HG02970 (cell line): ENCODE measurements around the gene COPA.
A peak's percentile ranks its signal among the peaks of the same experiment; 100 is the strongest.
"Not testable (repeated sequence)": the region's sequence is repeated elsewhere in the genome, so short reads cannot be mapped to it uniquely, and the experiment has no call there.

Experiments
- ATAC-seq: cut with Tn5 transposase; IDR thresholded peaks from one replicate; pipeline ENCODE4 v1.9.1; 2021; ENCODE audit warnings: mild to moderate bottlenecking, moderate library complexity, moderate number of reproducible peaks; ENCODE audit not compliant: unreplicated experiment, low FRiP score

Gene COPA

DNA sequence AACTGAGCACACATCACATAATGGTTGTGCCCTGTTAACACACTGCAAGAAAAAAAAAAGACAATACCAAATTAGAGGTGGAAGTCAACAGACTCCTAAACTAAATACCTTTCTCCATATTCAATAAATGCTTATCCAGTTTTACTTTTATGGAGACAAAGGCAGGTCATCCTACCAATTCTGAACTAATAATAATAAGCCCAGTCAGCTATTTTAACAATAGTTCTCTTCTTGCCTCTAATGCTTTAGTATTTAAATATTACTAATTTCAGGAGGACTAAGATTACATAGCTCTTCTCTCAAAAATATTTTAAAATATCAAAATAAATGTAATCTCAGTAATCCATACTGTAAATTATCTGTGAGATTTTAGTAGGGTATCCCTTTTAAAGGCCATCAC, 10.5 kb downstream of the COPA start:
- ATAC-seq = no peak

GRCh38 chr1:160330119-160330518, 12.9 kb downstream of the COPA start:
- no peak for ATAC-seq

GRCh38 chr1:160328184-160328583, 14.9 kb downstream of the COPA start:
- no peak for ATAC-seq

- no peak for ATAC-seq
Measured at GRCh38 chr1:160326418-160326817, 16.6 kb downstream of the COPA start.

GRCh38 chr1:160325252-160325651, 17.8 kb downstream of the COPA start:
- no peak for ATAC-seq

DNA sequence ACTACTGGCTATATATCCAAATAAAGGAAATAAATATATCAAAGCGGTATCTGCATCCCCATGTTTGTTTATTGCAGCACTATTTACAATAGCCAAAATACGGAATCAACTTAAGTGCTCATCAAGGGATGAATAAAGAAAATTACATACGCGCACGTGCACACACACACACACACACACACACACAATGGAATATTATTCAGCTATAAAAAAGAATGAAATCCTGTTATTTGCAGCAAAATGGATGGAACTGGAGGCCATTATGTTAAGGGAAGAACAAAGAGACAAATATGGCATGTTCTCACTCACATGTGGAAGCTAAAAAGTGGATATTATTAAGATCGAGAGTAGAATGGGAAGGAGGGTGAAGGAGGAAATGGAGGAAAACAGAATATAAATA, 20.2 kb downstream of the COPA start:
- ATAC-seq = no peak

GRCh38 chr1:160315359-160315758, 27.7 kb downstream of the COPA start:
- ATAC-seq = no peak

- no peak for ATAC-seq
Measured at GRCh38 chr1:160309571-160309970, 33.5 kb downstream of the COPA start.

DNA sequence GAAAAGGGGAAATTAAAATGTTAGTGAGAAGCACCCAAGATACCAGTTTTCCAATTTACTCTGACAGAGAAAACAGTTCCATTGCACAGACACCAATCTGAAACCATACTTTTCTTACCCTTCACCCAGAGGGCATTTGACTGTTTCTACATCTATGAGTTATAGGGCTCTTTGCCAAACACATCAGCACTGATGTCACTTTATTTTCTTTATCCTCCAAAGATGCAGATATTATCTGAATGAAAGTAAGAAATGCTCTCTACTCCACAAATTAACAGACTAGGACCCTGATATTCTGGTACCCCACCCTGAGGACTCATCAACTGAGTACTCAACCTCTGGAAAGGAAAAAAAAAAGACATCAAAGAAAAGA, 33.9 kb downstream of the COPA start:
- no peak for ATAC-seq

DNA sequence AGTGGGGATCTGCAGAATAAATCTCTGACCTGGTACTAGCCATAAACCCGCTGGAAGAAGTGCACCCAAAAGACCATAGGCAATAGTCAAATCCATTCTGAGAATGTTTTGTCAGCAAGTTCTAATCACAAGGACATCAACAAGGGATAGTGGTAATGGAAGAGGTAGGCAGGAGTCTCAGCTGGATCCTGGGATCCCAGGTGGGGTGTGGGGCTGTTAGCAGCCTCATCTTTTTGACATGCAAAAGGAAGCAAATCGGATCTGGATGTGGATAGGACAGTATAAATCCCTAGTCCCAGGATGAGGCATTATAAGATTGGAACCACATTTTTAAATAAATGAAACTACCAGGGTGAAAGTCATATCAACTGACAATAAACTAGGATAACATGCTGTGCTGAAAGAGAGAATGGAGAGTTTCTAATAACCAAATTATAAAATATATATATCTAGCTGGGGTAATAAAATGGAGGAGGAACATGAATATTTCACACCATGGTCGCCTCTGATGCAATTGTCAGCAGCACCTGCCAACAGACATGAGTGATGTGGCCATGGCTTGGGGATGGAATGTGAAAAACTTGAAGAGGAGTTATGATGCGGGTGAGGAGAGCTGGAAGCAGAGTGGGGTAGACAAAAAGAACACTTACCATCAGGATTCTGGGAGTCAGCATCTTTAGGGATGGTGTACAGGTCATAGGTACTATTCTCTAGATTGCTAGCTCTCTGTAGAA, 34.4 kb downstream of the COPA start:
- no peak for ATAC-seq

DNA sequence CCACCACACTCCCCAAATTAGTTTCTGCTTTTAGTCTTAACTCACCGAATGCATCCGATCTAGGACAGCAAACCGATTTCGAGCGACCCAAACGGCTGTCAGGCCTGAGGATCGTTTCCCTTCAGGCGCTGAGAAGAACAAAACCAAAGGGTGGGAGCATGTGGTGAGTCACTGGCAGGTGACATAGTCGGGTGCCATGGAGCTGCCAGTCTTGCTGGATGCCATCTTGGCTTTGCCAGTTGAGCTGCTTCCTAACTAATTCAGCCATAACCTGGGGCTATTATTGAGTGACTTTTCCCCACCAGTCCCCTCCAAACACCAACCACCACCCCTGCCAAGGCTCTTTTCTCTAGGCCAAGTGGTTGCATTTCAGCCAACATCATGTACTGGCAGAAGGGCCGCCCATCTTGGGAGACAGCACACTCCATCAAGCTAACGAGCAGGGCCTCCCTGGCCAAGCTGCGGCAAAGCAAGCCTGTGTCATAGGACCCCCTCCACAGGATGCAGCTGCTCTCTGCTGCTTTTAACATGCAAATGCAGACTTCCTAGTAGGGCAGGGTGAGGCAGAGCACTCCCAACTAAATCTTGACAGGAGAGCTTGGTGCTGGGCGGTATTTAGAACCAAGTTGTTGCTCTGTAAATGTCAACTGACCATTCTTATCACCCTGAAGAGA, 35.8 kb downstream of the COPA start:
- no peak for ATAC-seq

GRCh38 chr1:160300173-160300572, 42.9 kb downstream of the COPA start:
- no peak for ATAC-seq

DNA sequence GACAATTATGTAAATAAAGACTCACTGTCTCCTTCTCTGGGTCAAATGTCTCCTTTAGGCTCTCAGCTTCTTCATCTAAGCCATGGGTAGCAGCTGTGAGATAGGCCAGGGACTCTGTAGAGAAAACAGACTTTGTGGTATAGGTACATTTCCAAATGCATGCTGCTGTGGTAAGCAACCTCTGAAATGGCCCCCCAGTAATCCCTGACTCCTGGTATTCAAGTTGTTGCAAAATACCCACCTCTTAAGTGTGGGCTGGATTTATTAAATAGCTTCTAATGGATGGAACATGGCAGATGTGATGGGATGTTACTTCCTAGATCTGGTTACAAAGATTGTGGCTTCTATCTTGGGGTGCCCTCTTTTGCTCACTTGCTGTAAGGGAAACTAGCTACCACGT, 47.0 kb downstream of the COPA start:
- no peak for ATAC-seq

GRCh38 chr1:160293020-160293968, 49.8 kb downstream of the COPA start:
- ATAC-seq = no peak

DNA sequence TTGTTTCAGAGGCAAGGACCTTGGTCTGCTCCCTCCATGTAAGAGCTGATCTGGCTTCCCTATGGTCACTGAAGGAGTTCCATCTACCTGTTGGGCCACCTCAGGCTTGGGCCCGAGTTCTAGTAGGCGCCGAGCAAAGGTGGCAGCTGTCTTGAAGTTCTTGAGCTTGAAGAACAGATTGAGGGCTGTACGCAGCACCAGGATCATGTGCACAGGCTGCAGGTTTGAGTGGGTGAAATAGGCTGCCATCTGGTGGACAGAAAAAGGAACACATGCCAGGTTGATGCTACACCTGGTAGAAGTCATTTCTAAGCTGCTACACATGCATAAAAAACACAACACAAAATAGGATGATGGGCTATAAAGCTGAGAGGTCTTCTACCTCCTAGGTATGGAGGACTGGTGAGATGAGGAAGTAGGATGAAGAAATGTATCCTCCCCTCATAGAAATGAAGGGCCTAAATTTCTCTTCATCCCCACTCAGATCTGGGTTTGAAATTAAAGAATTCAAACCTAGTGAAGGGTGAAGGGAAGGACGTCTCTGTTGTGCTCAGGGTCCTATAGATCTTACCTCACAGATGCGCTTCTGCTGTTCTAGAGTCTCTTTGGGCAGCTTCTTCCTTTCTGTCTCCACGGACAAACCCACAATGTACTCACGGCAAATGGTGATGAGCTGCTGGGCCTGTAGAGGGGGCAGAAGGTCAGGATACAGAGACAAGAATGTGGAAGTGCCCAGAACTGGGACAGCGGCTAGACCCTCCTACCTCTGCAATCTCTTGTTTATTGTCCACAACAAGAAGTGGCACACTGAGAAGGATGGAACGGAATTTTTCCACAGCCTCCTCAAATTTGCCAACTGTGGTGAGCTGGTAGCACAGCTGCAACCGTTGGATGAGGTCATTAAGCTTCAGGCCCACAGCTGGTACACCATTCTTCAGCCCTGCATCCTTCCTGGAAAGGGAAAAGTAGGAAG, 51.5 kb downstream of the COPA start:
- no peak for ATAC-seq

DNA sequence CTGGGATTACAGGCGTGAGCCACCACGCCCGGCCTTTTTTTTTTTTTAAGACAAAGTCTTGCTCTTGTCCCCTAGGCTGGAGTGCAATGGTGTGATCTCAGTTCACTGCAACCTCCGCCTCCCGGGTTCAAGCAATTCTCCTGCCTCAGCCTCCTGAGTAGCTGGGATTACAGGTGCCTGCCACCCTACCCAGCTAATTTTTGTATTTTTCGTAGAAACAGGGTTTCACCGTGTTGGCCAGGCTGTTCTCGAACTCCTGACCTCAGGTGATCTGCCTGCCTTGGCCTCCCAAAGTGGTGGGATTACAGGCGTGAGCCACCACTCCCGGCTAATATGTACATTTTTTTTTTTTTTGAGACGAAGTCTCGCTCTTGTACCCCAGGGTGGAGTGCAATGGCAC, 55.3 kb downstream of the COPA start:
- not testable (repeated sequence) for ATAC-seq

DNA sequence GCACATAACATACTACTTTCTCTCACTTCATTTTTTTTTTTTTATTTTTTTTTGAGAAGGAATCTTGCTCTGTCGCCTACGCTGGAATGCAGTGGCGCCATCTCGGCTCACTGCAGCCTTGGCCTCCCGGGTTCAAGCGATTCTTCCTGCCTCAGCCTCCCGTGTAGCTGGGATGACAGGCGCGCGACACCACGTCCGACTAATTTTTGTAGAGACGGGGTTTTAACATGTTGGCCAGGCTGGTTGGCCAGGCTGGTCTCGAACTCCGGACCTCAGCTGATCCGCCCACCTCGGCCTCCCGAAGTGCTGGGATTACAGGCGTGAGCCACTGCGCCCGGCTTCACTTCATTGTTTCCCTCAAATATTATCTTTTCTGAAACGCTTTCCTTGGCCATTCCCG, 57.5 kb downstream of the COPA start:
- ATAC-seq = no peak

DNA sequence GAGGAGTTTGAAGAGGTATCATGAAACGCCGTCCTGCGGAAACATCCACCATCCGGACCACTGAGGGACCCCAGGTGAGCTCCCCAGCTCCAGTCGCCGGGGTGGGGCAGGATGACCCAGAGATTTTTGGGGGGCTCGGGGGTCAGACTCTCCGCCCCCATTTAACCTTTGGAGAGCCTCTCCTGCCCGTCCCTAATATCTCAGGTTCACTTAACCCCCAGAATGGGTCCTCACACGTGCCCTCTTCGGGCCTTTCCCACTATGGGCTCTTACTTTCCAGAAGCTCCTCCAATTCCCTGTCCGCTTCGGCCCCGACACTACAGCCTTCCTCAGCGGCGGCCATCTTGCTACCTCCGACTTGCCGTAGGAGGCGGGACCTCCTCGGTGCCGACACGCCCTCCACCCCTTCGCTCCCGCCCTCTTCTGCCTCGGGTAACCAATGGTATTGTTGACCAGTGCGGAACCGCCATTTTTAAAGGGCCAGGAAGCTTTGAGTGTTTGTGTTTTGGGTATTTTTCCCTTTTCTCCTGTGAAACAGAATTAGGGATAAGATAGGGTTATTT, 58.2 kb downstream of the COPA start, which contains the start of gene PEX19:
Gene PEX19, minus strand, starts transcription at position 352 of the 563 bp plus-strand sequence. Its CDS starts 9 bp downstream, at position 343.
- peak; percentile 78 for ATAC-seq

- no peak for ATAC-seq
Measured at GRCh38 chr1:160284220-160284781, 58.7 kb downstream of the COPA start.
